ENCODE measurements around the gene ATP11A.

DNA sequence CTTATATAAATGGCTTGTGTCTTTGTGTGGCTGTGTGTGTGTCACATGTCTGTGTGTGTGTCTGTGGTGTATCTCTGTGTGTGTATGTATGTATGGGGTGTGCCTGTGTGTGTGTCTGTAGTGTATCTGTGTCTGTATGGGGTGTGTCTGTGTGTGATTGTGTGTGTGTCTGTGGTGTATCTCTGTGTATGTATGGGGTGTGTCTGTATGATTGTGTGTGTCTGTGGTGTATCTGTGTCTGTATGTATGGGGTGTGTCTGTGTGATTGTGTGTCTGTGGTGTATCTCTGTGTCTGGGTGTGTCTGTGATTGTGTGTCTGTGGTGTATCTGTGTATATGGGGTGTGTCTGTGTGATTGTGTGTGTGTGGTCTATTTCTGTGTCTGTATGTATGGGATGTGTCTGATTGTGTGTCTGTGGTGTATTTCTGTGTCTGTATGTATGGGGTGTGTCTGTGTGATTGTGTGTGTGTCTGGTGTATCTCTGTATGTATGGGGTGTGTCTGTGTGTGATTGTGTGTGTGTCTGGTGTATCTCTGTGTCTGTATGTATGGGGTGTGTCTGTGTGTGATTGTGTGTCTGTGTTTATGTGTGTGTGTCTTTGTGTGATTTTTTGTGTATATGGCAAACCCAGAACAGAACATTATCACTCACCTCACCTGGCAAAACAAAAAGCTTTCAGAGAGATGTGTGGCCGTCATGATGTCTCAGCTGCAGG, 223.0 kb downstream of the ATP11A start:
- TF ChIP-seq RFX5 (IDR thresholded peaks at IDR 0.05; ENCODE audit: low read depth, low read length), result no peak
- no peak for TF ChIP-seq SMC3 (IDR thresholded peaks at IDR 0.05; ENCODE audit: borderline replicate concordance, low read length)
- TF ChIP-seq, protein P1, sequence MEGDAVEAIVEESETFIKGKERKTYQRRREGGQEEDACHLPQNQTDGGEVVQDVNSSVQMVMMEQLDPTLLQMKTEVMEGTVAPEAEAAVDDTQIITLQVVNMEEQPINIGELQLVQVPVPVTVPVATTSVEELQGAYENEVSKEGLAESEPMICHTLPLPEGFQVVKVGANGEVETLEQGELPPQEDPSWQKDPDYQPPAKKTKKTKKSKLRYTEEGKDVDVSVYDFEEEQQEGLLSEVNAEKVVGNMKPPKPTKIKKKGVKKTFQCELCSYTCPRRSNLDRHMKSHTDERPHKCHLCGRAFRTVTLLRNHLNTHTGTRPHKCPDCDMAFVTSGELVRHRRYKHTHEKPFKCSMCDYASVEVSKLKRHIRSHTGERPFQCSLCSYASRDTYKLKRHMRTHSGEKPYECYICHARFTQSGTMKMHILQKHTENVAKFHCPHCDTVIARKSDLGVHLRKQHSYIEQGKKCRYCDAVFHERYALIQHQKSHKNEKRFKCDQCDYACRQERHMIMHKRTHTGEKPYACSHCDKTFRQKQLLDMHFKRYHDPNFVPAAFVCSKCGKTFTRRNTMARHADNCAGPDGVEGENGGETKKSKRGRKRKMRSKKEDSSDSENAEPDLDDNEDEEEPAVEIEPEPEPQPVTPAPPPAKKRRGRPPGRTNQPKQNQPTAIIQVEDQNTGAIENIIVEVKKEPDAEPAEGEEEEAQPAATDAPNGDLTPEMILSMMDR (IDR thresholded peaks at IDR 0.05 in 2 of 3, conservative IDR thresholded peaks at IDR 0.05 in 1 of 3; ENCODE audit: control insufficient read depth in 2 of 3, extremely low read depth in 1 of 3, insufficient read depth in 1 of 3, low read depth in 3 of 3, low read length in 3 of 3), result no peak
- TF ChIP-seq, protein P2, sequence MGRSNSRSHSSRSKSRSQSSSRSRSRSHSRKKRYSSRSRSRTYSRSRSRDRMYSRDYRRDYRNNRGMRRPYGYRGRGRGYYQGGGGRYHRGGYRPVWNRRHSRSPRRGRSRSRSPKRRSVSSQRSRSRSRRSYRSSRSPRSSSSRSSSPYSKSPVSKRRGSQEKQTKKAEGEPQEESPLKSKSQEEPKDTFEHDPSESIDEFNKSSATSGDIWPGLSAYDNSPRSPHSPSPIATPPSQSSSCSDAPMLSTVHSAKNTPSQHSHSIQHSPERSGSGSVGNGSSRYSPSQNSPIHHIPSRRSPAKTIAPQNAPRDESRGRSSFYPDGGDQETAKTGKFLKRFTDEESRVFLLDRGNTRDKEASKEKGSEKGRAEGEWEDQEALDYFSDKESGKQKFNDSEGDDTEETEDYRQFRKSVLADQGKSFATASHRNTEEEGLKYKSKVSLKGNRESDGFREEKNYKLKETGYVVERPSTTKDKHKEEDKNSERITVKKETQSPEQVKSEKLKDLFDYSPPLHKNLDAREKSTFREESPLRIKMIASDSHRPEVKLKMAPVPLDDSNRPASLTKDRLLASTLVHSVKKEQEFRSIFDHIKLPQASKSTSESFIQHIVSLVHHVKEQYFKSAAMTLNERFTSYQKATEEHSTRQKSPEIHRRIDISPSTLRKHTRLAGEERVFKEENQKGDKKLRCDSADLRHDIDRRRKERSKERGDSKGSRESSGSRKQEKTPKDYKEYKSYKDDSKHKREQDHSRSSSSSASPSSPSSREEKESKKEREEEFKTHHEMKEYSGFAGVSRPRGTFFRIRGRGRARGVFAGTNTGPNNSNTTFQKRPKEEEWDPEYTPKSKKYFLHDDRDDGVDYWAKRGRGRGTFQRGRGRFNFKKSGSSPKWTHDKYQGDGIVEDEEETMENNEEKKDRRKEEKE (IDR thresholded peaks at IDR 0.05), result no peak
- TF ChIP-seq SUZ12 (IDR thresholded peaks at IDR 0.05; ENCODE audit: unreplicated experiment), result no peak
- TF ChIP-seq, protein P3, sequence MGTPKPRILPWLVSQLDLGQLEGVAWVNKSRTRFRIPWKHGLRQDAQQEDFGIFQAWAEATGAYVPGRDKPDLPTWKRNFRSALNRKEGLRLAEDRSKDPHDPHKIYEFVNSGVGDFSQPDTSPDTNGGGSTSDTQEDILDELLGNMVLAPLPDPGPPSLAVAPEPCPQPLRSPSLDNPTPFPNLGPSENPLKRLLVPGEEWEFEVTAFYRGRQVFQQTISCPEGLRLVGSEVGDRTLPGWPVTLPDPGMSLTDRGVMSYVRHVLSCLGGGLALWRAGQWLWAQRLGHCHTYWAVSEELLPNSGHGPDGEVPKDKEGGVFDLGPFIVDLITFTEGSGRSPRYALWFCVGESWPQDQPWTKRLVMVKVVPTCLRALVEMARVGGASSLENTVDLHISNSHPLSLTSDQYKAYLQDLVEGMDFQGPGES (IDR thresholded peaks at IDR 0.05), result no peak
- TF ChIP-seq MTA3 (IDR thresholded peaks at IDR 0.05; ENCODE audit: borderline replicate concordance, low read length), result no peak
- TF ChIP-seq ATF7 (IDR thresholded peaks at IDR 0.05; ENCODE audit: low read depth), result no peak
- TF ChIP-seq HDAC6 (IDR thresholded peaks at IDR 0.05; ENCODE audit: unreplicated experiment), result no peak
- TF ChIP-seq SP1 (IDR thresholded peaks at IDR 0.05; ENCODE audit: low read depth, low read length), result no peak
- TF ChIP-seq EZH2 (IDR thresholded peaks at IDR 0.05; ENCODE audit: borderline replicate concordance, control insufficient read depth, low read depth, low read length), result no peak
- TF ChIP-seq EP300 (IDR thresholded peaks at IDR 0.05; ENCODE audit: borderline replicate concordance in 1 of 2, control insufficient read depth in 1 of 2, low read depth in 2 of 2, low read length in 2 of 2), result no peak
- no peak for TF ChIP-seq STAT1 (conservative IDR thresholded peaks at IDR 0.05)
- no peak for TF ChIP-seq SMARCA5 (IDR thresholded peaks at IDR 0.05)

All from GM12878 (cell line).